T-helper 22 cell (primary cell): ENCODE results near the gene RRM1.
"Not testable (repeated sequence)": the region's sequence is repeated elsewhere in the genome, so short reads cannot be mapped to it uniquely, and the experiment has no call there.

Experiments used
- DNase-seq: peaks from one replicate; pipeline ENCODE4 v3.0.0-alpha.2; 2020; ENCODE audit warnings: low read depth

RRM1 gene

DNA sequence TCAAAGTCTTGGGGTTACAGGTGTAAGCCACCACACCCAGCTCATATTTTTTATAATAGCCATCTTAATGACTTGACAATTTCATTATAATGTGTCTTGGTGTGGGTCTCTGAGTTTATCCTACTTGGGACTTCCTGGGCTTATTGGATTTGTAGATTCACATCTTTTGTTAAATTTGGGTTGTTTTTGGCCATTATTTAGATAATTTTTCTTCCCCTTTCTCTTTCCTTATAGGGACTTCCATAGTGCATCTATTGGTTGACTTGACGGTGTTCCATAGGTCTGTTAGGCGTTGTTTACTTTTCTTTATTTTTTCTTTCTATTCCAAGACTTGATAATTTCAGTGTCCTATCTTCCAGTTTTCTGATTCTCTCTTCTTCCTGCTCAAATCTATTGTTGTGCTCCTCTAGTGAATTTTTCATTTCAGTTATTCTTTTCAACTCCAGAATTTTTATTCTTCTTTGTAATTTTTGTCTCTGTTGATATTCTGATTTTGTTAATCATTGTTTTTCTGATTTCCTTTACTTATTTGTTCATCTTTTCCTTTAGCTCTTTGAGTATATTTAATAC is 45.6 kb downstream of the RRM1 start:
- no peak for DNase-seq

DNA sequence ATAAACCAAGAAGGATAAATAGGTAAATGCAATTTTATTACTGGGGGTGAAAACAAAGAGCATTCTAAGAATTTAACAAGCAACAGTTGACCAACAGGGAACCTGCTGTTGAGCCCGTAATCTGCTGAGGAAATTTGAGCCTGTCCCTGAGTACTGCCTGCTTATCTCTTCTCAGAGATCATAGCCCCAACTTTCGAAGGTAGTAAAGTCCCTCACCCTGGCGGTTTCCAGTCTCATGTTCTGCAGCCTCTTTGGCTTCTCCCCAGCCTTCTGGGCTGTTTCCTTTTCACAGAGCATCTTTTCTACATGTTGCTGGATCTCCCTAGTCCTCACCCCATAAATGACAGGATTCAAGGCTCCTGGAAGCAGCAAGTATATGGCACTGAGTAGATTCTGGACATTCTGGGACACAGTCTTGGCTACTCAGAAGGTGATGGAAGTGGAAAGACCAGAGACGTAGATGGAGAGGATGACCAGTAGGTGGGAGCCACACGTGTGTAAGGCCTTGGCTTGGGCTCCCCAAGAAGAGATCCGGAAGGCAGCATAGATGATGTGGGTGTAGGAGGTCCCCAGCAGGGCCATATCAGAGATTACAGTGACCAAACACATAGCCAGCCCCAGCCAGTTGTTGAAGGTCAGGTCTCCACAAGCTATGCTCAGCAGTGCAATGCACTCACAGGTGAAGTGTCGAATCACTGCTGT is 51.6 kb downstream of the RRM1 start:
- DNase-seq = no peak

DNA sequence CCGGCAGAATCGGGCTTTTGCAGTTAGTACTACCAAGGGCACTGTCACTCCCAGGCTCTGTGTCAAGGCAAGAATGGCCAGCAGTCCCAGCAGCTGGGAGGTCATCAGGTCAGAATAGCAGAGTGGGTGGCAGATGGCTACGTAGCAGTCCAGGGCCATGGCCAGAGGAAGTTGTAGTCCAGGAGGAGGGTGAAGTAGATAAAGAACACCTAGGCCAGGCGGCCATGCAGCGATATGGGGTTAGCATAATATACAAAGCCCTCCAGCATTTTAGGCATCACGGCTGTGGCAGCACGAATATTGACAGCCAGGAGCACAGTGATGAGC is 52.1 kb downstream of the RRM1 start:
- no peak for DNase-seq

DNA sequence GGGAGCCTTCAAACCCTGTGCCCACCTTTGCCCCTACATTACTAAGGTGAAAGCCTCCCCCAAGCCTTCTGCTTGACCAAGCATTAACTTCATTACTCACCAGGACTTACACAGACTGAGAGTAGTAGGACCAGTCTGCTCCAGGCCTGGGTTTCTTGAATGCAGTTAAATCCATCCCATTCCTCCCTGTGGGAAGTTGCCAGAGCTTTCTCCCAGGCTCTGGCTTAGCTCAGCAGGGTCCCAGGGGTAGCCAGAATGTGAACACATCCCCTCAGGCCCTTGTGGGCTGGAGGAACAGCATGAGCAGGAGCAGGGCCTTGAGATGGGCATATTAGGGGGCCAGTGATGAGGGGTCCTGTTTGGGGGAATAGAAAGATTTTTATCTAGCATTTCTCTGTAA is 59.9 kb downstream of the RRM1 start:
- DNase-seq = no peak

DNA sequence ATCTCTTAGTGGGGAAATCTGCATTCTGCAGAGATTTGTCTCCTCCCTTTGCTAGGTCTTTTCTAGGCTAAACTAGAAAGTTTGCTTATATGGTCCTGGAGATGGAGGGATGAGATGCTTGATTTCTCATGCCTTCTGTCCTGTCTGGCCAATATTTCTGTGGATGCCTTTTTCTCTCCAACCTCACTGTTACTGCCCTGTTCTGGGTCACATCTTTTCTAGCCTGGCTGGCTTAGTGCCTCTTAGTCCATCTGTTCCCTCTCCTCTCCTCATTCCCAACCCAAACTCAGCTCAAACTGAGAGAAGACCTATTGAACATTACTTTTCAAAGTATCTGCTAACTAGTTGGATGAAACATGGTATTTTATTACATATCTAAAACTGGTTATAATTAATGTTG is 62.0 kb downstream of the RRM1 start:
- no peak for DNase-seq

DNA sequence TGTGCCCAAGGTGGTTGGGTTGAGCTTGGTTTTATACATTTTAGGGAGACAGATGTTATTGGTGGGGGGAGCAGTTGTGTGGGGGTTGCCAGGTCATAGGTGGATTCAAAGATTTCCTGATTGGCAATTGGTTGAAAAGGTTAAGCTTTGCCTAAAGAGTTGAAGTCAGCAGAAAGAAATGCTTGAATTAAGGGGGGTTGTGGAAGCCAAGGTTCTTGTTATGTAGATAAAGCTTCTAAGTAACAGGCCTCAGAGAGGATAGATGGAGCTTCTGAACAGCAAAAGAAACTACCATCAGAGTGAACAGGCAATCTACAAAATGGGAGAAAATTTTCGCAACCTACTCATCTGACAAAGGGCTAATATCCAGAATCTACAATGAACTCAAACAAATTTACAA is 64.2 kb downstream of the RRM1 start:
- DNase-seq = not testable (repeated sequence)

DNA sequence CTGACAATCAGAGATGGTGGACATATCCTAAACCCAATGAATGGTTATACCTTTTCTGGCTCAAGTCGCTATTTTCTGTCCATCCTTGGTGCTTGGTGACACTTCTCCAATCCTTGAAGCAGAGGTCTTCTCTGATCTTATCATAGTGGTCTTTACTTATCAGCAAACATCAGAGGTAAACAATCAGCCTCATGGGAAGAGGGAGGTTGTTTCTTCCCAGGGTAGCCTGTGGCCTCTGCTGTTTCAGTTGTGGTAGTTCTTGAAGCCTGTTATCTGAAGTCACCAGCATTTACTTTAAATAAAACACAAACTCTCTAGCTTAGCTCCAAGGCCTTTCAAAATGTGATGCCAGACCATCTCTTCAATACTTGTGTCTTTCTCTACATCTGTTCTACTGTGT is 66.7 kb downstream of the RRM1 start:
- DNase-seq = no peak

DNA sequence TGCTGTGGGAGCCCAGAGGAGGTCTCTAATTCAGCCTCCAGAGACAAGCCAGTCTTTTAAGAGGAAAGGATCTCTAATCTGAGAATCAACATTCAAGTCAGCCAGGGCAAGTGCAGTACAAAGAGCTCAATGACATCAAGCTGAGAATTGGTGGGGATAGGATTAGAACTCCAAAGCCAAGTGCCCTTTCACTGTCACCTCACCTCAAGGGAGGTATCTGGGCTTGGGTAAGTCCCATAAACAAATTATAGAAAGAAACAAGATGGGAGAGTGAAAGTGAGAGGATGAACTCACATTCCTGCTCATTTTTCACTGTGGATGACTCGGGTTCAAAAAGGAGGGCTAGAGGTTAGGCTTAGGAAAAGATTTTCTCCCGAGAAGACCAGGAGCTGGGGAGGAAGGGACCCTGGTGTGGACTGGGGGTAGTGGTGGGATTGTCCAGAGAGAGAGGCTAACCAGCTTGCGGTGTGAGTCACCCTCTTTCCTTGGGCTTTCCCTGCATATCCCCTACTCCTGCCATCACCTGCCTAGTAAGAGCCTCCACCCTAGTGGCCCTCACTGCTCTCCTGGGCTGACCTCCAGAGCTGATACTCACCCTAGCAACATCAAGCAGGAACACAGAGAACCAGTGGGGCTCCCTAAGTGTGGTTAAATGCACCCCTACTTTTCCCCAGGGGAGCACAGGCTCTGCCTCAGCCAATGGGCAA is 70.4 kb downstream of the RRM1 start:
- DNase-seq = no peak

DNA sequence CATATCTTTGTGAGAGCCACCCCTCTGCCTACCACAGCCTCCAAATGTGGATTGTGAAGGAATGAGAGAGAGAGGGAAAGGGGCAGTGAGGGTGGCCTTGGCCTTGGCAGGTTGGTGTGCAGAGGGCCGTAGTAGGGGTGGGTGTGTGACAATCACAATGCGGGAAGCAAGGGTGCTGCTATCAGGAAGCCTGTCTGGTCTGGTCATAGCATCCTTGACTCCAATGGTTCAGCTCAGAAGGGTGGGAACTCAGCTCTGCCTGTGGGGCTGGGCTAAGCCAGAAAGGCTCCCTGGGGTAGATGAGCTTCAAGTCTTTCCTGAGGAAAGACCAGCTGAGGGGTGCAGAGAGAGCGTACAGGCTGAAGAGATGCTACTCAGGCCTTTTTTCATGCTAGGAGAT is 72.7 kb downstream of the RRM1 start:
- no peak for DNase-seq

DNA sequence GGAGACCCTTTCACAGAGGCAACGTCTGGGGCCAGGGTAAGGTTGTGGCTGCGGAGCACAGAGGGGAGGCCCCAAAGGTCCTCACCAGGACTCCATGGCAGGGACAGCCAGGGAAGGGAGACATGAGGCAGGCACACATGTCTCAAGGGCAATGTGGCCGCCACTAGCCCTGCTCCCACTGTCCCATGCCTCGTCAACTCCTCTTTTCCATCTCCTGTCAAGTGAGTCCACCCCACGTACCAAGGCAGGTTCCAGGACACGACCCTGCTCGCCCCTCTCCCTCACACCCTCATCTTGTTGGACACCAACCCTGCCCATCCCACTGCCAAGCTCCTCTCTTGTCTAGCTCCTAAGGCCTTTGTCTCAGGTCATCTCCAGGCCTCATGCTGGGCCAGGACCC is 73.2 kb downstream of the RRM1 start:
- no peak for DNase-seq

DNA sequence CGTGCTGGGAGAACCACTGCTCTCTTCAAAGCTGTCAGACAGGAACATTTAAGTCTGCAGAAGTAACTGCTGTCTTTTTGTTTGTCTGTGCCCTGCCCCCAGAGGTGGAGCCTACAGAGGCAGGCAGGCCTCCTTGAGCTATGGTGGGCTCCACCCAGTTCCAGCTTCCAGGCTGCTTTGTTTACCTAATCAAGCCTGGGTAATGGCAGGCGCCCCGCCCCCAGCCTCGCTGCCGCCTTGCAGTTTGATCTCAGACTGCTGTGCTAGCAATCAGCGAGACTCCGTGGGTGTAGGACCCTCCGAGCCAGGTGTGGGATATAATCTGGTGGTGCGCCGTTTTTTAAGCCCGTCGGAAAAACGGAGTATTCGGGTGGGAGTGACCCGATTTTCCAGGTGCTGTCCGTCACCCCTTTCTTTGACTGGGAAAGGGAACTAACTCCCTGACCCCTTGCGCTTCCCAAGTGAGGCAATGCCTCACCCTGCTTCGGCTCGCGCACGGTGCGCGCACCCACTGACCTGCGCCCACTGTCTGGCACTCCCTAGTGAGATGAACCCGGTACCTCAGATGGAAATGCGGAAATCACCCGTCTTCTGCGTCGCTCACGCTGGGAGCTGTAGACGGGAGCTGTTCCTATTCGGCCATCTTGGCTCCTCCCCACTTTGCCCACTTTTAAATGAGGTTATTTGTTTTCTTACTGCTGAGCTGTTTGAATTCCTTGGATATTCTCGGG is 81.2 kb downstream of the RRM1 start:
- not testable (repeated sequence) for DNase-seq

DNA sequence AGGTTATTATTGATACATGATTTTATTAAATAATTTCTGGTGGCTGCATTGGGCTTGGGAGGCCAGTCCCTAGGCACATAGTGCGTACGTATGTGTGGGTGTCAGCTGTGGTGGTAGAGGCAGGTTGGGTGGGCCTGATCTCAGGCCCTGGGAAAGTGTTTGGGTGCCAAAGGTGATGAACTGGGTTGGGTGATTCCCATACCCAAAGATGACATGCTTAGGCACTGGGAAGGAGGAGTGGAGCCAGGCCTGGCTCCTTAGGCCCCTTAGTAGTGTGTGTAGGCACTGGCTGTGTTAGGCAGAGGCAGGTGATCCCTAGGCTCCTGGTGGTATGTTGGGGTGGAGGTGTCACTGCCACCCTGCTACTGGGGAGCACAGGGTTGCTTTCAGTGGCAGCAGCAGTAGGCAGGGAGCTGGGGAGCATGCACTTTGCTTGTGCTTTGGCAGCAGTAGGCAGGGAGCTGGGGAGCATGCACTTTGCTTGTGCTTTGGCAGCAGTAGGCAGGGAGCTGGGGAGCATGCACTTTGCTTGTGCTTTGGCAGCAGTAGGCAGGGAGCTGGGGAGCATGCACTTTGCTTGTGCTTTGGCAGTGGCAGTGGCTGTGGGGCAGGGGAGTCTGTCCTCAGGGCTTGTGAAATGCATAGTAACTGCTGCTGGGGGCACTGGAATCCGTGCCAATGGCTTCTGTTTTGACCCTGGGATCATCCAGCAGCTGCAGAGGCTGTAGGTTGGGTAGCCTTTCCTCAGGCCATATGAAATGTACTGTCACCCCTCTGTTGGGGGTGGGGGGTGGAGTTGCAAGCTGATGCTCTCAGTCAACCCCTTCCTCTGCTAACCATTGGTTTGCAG is 84.4 kb downstream of the RRM1 start:
- no peak for DNase-seq

DNA sequence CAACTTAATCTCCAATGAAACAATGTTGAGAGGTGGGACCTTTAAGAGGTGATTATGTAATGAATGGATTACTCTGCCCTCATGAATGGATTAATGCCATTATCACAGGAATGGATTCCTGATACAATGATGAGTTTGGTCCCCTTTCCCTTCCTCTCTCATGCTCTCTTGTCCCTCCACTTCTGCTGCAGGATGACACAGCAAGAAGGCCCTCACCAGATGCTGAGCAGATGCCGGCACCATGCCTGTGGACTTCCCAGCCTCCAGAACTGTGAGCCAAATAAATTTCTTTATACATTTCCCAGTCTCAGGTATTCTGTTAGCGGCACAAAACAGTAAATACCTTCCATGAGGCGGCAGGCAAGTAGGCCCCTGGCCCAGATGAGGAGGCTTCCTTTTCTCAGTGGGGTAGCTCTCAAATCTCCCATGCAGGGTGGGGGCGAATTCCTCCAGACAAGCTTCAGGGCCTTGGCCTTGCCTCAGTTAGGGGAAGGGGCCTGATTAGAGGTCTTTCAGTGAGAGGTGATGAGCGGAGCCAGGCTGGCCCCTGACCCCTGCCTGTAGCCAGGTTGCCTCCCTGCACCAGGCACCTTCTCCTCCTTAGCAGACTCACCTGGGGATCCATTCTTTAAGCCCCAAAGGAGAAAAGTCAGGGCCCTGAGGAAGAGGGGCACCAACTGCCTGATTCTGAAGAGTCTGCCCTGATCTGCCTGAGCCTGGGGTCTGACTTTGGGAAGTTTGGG is 86.0 kb downstream of the RRM1 start:
- DNase-seq = no peak

DNA sequence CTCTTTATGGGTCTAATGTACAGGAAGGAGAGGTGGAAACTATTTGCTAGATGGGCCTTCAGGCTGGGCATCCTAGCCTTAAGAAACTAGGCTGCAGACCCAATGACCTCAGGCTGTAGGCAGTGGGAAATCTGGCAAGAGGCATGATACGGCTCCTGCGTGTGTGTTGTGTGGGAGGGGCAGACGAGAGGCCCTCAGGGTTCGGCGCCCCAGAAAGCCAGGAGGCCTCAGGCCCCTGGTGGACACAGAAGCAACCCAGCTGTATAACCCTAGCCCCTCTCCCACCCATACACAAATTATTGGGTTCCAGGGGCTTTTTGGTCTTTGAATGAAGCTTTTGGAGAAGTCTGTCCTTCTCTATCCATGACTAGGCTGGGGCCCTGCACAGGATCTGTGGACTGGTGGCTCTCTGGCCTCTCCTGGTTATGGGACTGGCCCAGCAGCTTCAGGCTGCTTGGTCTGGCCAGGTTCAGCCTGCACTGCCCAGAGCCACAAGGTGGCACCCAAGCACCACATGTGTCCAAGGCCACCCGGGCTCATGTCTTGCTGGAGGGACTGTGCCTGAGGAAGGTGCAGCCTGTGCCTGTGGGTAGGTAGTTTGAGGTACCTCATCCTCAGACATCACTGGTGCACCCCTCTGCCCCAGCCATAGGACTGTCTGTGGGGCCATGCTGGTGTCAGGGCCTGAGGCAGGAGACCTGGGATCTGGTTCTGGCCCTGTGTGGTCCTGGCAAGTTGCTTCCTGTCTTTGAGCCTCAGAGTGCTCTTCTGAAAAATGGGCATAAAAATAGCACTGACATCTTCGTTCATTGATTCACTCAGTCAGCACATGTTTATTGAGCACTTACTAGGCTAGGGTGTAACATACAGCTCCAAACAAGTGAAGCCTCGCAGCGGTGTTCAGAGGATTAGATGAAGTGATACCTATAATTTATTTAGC is 87.5 kb downstream of the RRM1 start:
- DNase-seq = no peak

DNA sequence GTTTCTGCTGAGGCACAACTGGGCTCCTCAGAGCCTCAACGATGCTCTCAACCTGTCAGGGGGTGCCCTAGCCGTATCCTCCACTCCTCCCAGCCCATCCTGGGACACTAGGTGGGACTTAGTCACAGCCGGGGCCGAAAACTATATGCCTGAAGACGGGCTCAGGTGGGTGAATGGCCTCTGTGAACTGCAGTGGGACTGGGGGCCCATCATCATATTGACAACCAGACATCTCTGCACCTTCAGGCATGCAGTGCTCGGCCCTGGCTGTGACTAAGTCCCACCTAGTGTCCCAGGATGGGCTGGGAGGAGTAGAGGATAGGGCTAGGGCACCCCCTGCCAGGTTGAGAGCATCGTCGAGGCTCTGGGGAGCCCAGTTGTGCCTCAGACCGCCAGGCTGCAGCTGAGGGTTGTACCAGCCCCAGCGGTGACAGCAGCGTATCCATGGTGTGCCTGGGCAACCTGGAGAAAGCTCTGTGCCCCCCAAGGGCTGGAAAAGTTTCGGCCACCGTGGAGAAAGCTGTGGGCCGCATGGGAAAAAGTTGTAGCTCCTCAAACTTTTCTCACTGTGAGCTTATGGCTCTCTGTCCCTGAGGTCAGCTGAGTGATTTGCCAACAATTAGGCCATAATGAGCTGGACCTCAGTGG is 88.9 kb downstream of the RRM1 start:
- DNase-seq = no peak

DNA sequence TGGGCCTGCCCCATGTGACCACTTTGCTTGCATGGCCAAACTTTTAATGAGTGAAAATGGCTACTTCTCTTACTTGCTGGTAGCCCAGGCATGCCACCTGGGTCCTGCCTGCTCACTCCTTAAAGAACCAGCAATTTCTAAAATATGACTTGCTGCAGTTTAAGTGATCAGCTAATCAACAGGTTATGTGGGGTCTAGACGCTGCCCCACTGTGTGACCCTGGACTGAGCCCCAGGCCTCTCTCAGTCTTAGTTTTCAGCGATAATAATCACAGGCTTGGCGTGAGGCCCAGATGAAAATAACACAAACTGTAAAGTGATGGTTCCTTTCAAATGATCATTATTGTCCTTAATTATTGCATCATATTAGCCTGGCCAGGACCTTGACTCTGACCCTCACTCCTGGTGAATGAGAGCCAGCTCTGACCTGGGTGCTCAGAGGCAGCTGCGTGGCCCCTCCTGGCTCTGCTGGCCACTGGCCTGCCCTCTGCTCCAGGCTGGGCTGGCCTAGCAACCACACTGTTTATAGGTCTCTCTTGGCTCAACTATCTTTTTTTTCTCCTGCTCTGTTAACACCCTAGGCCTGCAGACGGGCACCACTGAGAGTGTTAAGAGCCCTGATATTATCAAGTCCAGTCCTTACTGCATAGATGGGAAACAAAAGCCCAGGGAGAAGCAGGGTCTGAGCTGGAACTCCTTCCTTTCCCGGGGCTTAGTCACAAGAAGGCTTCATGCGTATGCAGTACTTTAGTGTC is 89.7 kb downstream of the RRM1 start:
- DNase-seq = no peak

DNA sequence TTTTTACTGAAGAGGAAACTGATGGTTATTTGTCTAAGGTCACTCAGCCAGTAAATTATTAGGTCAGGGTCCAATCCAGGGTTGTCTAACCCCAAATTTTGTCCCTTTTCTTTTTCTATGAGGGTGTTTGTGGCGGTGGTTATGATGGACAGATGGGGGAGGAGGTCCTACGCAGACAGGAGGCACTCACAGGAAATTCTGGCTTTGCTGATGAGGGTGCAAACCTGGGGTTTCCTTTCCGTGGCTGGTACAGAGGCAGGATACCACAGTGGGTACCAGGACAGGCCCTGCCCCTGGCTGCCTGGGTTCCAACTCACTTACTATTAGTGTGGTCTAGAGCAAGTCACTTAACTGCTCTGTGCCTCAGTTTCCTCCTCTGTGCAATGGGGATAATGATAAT is 91.0 kb downstream of the RRM1 start:
- DNase-seq = no peak

DNA sequence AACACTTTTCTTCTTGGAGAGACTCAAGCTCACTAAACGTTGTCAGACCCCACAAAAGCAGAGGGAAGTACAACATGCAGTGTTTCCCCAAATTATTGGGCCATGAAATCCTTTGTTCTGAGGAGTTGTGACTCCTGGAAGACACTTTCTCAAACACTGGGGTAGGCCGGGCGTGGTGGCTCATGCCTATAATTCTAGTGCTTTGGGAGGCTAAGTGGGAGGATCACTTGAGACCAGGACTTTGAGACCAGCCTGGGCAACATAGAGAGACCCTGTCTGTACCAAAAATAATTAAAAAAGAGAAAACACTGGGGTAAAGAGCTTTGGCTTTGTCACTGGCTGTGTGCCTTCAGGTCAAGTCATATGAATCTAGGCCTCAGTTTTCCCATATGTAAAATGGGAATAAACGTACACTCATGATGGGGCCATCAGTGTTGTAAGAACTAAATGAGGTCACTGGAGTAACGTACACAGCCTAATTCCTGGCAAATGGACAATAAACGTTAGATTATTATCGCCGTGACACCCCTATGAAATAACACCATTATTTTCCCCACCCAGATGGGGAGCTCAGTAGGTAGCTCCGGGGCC is 92.0 kb downstream of the RRM1 start:
- no peak for DNase-seq
